ENCODE results near the gene TPRX2. TPM values are rescaled to one million over a fixed set of nuclear protein-coding genes. Genes with fewer than 3 reads are reported as not detected.

TPRX2 gene
- total RNA-seq, 2 experiments from 2014 or later: not detected

- no peak overlapping the region for H3K4me3 Mint-ChIP-seq
- Histone ChIP-seq H3K27ac (ENCODE audit: low read depth in 1 of 2, low read length in 2 of 2) (no peak overlapping the region), H3K27me3 (ENCODE audit: control insufficient read depth in 1 of 2, insufficient read depth in 2 of 2, low read length in 2 of 2) (peaks cover 0 to 2% of the 10 kb centered on the region in 2 experiments), H3K36me3 (ENCODE audit: insufficient read depth, low read length) (no peaks in the 10 kb centered on the region), H3K9me3 (ENCODE audit: control insufficient read depth in 1 of 2, insufficient read depth in 1 of 2, low read length in 2 of 2) (peaks cover 0 to 6% of the 10 kb centered on the region in 2 experiments), H3K4me1 (ENCODE audit: insufficient read depth, low read length) (no peaks in the 10 kb centered on the region), H3K4me3 (ENCODE audit: low read length) (no peak overlapping the region)
- H3K27me3 Mint-ChIP-seq: no peaks in the 10 kb centered on the region
- no peaks in the 10 kb centered on the region for H3K9me3 Mint-ChIP-seq
- POLR2A ChIA-PET: no interaction called here
- no peaks in the 10 kb centered on the region for H3K36me3 Mint-ChIP-seq (ENCODE audit: low read depth)
- intact Hi-C loops (cut with DNase I, micrococcal nuclease): no loop called here
- ATAC-seq (ENCODE audit: poor library complexity): no peak
- CTCF ChIA-PET: no interaction called here
- no peak for DNase-seq
- H3K27ac Mint-ChIP-seq: no peak overlapping the region
- no peak for TF ChIP-seq CTCF (IDR thresholded peaks at IDR 0.05)
- H3K4me1 Mint-ChIP-seq (ENCODE audit: low read depth): no peaks in the 10 kb centered on the region
Measured at GRCh38 chr19:47836038-47836437, 23.0 kb upstream of the TPRX2 start.

- Histone ChIP-seq H3K27me3 (ENCODE audit: control insufficient read depth in 1 of 2, insufficient read depth in 2 of 2, low read length in 2 of 2) (peaks cover 7 to 12% of the 10 kb centered on the region in 2 experiments), H3K4me1 (ENCODE audit: insufficient read depth, low read length) (no peaks in the 10 kb centered on the region), H3K4me3 (ENCODE audit: low read length) (no peak overlapping the region), H3K27ac (ENCODE audit: low read depth in 1 of 2, low read length in 2 of 2) (no peak overlapping the region), H3K9me3 (ENCODE audit: control insufficient read depth in 1 of 2, insufficient read depth in 1 of 2, low read length in 2 of 2) (peaks cover 0 to 6% of the 10 kb centered on the region in 2 experiments), H3K36me3 (ENCODE audit: insufficient read depth, low read length) (no peaks in the 10 kb centered on the region)
- POLR2A ChIA-PET: no interaction called here
- Mint-ChIP-seq H3K27ac (no peak overlapping the region), H3K4me1 (ENCODE audit: low read depth) (no peaks in the 10 kb centered on the region), H3K9me3 (no peaks in the 10 kb centered on the region), H3K27me3 (peaks cover 5% of the 10 kb centered on the region), H3K36me3 (ENCODE audit: low read depth) (no peaks in the 10 kb centered on the region), H3K4me3 (no peak overlapping the region)
- DNase-seq: no peak
- ATAC-seq (ENCODE audit: poor library complexity): no peak
- CTCF ChIA-PET: no interaction called here
- TF ChIP-seq CTCF (IDR thresholded peaks at IDR 0.05): no peak
- intact Hi-C loops (cut with DNase I, micrococcal nuclease): no loop called here
Measured at GRCh38 chr19:47839411-47839810, 19.6 kb upstream of the TPRX2 start.

GRCh38 chr19:47839913-47840312 is 19.1 kb upstream of the TPRX2 start:
- no peak overlapping the region for H3K4me3 ChIP-seq (ENCODE audit: low read length)
- H3K27ac ChIP-seq (ENCODE audit: low read depth in 1 of 2, low read length in 2 of 2): no peak overlapping the region
- ChIA-PET POLR2A (no interaction called here), CTCF (no interaction called here)
- Mint-ChIP-seq H3K27ac (no peak overlapping the region), H3K4me3 (no peak overlapping the region), H3K9me3 (no peaks in the 10 kb centered on the region), H3K36me3 (ENCODE audit: low read depth) (no peaks in the 10 kb centered on the region), H3K27me3 (peaks cover 5% of the 10 kb centered on the region), H3K4me1 (ENCODE audit: low read depth) (no peaks in the 10 kb centered on the region)
- ATAC-seq (ENCODE audit: poor library complexity) (no peak), DNase-seq (no peak)
- intact Hi-C loops (cut with DNase I, micrococcal nuclease): no loop called here
- H3K4me1 ChIP-seq (ENCODE audit: insufficient read depth, low read length): no peaks in the 10 kb centered on the region
- peaks cover 9 to 14% of the 10 kb centered on the region in 2 experiments for H3K27me3 ChIP-seq (ENCODE audit: control insufficient read depth in 1 of 2, insufficient read depth in 2 of 2, low read length in 2 of 2)
- TF ChIP-seq CTCF (IDR thresholded peaks at IDR 0.05): no peak
- H3K9me3 ChIP-seq (ENCODE audit: control insufficient read depth in 1 of 2, insufficient read depth in 1 of 2, low read length in 2 of 2): peaks cover 0 to 6% of the 10 kb centered on the region in 2 experiments
- no peaks in the 10 kb centered on the region for H3K36me3 ChIP-seq (ENCODE audit: insufficient read depth, low read length)
